Measurements from ENCODE around the gene KCTD16.

Gene KCTD16

GRCh38 chr5:144236499-144236898, 65.8 kb downstream of the KCTD16 start:
- no peaks in the 10 kb centered on the region for H3K9me3 ChIP-seq (ENCODE audit: control insufficient read depth, insufficient read depth, low read length)
- no peak for DNase-seq (ENCODE audit: low read depth, low spot score)
- H3K4me3 ChIP-seq (ENCODE audit: low read length) = no peak overlapping the region
- no peak overlapping the region for H3K27ac ChIP-seq (ENCODE audit: low read length)
- WGBS (ENCODE audit: insufficient coverage, insufficient read length) = no CpG with 5 or more reads among the region's 2 CpGs
- H3K4me1 ChIP-seq (ENCODE audit: control insufficient read depth, insufficient read depth, low read length) = no peaks in the 10 kb centered on the region
- H3K36me3 ChIP-seq (ENCODE audit: control insufficient read depth, insufficient read depth, low read length) = no peaks in the 10 kb centered on the region
- H3K27me3 ChIP-seq (ENCODE audit: control insufficient read depth, insufficient read depth, low read length) = no peaks in the 10 kb centered on the region

- no peaks in the 10 kb centered on the region for H3K9me3 ChIP-seq (ENCODE audit: control insufficient read depth, insufficient read depth, low read length)
- no peak overlapping the region for H3K27ac ChIP-seq (ENCODE audit: low read length)
- no peaks in the 10 kb centered on the region for H3K36me3 ChIP-seq (ENCODE audit: control insufficient read depth, insufficient read depth, low read length)
- no peaks in the 10 kb centered on the region for H3K4me1 ChIP-seq (ENCODE audit: control insufficient read depth, insufficient read depth, low read length)
- H3K4me3 ChIP-seq (ENCODE audit: low read length) = no peak overlapping the region
- WGBS (ENCODE audit: insufficient coverage, insufficient read length) = no CpG with 5 or more reads among the region's 2 CpGs
- no peaks in the 10 kb centered on the region for H3K27me3 ChIP-seq (ENCODE audit: control insufficient read depth, insufficient read depth, low read length)
- no peak for DNase-seq (ENCODE audit: low read depth, low spot score)
Observed at GRCh38 chr5:144237851-144238250, 67.2 kb downstream of the KCTD16 start.

- H3K27me3 ChIP-seq (ENCODE audit: control insufficient read depth, insufficient read depth, low read length) = no peaks in the 10 kb centered on the region
- no peak overlapping the region for H3K27ac ChIP-seq (ENCODE audit: low read length)
- no peaks in the 10 kb centered on the region for H3K9me3 ChIP-seq (ENCODE audit: control insufficient read depth, insufficient read depth, low read length)
- H3K4me3 ChIP-seq (ENCODE audit: low read length) = no peak overlapping the region
- no peaks in the 10 kb centered on the region for H3K36me3 ChIP-seq (ENCODE audit: control insufficient read depth, insufficient read depth, low read length)
- DNase-seq (ENCODE audit: low read depth, low spot score) = no peak
- peaks cover 4% of the 10 kb centered on the region for H3K4me1 ChIP-seq (ENCODE audit: control insufficient read depth, insufficient read depth, low read length)
Observed at GRCh38 chr5:144247131-144247530, 76.5 kb downstream of the KCTD16 start.

- H3K4me1 ChIP-seq (ENCODE audit: control insufficient read depth, insufficient read depth, low read length) = peaks cover 4% of the 10 kb centered on the region
- no peaks in the 10 kb centered on the region for H3K36me3 ChIP-seq (ENCODE audit: control insufficient read depth, insufficient read depth, low read length)
- H3K27me3 ChIP-seq (ENCODE audit: control insufficient read depth, insufficient read depth, low read length) = no peaks in the 10 kb centered on the region
- no peak for DNase-seq (ENCODE audit: low read depth, low spot score)
- no peak overlapping the region for H3K27ac ChIP-seq (ENCODE audit: low read length)
- no CpG with 5 or more reads among the region's 2 CpGs for WGBS (ENCODE audit: insufficient coverage, insufficient read length)
- no peaks in the 10 kb centered on the region for H3K9me3 ChIP-seq (ENCODE audit: control insufficient read depth, insufficient read depth, low read length)
- no peak overlapping the region for H3K4me3 ChIP-seq (ENCODE audit: low read length)
Observed at GRCh38 chr5:144248015-144248414, 77.3 kb downstream of the KCTD16 start.

GRCh38 chr5:144249755-144250464, 79.2 kb downstream of the KCTD16 start:
- Histone ChIP-seq H3K9me3 (ENCODE audit: control insufficient read depth, insufficient read depth, low read length) (no peaks in the 10 kb centered on the region), H3K27ac (ENCODE audit: low read length) (no peak overlapping the region), H3K27me3 (ENCODE audit: control insufficient read depth, insufficient read depth, low read length) (no peaks in the 10 kb centered on the region), H3K4me1 (ENCODE audit: control insufficient read depth, insufficient read depth, low read length) (peaks cover 4% of the 10 kb centered on the region), H3K4me3 (ENCODE audit: low read length) (no peak overlapping the region), H3K36me3 (ENCODE audit: control insufficient read depth, insufficient read depth, low read length) (no peaks in the 10 kb centered on the region)
- no CpG with 5 or more reads among the region's 2 CpGs for WGBS (ENCODE audit: insufficient coverage, insufficient read length)
- DNase-seq (ENCODE audit: low read depth, low spot score) = no peak

- WGBS (ENCODE audit: insufficient coverage, insufficient read length) = no CpG with 5 or more reads among the region's 2 CpGs
Observed at GRCh38 chr5:144254552-144254951, 83.9 kb downstream of the KCTD16 start.

GRCh38 chr5:144260121-144260520, 89.4 kb downstream of the KCTD16 start:
- no peak overlapping the region for H3K4me3 ChIP-seq (ENCODE audit: low read length)
- DNase-seq (ENCODE audit: low read depth, low spot score) = no peak
- no peaks in the 10 kb centered on the region for H3K27me3 ChIP-seq (ENCODE audit: control insufficient read depth, insufficient read depth, low read length)
- no CpG with 5 or more reads among the region's 2 CpGs for WGBS (ENCODE audit: insufficient coverage, insufficient read length)
- H3K27ac ChIP-seq (ENCODE audit: low read length) = no peak overlapping the region
- no peaks in the 10 kb centered on the region for H3K36me3 ChIP-seq (ENCODE audit: control insufficient read depth, insufficient read depth, low read length)
- no peaks in the 10 kb centered on the region for H3K9me3 ChIP-seq (ENCODE audit: control insufficient read depth, insufficient read depth, low read length)
- no peaks in the 10 kb centered on the region for H3K4me1 ChIP-seq (ENCODE audit: control insufficient read depth, insufficient read depth, low read length)

More at GRCh38 chr5:144254552-144254951, 83.9 kb downstream of the KCTD16 start:
- no peaks in the 10 kb centered on the region for H3K9me3 ChIP-seq (ENCODE audit: control insufficient read depth, insufficient read depth, low read length)
- H3K4me3 ChIP-seq (ENCODE audit: low read length) = no peak overlapping the region
- peaks cover 2% of the 10 kb centered on the region for H3K4me1 ChIP-seq (ENCODE audit: control insufficient read depth, insufficient read depth, low read length)
- H3K36me3 ChIP-seq (ENCODE audit: control insufficient read depth, insufficient read depth, low read length) = no peaks in the 10 kb centered on the region
- DNase-seq (ENCODE audit: low read depth, low spot score) = no peak
- no peaks in the 10 kb centered on the region for H3K27me3 ChIP-seq (ENCODE audit: control insufficient read depth, insufficient read depth, low read length)
- H3K27ac ChIP-seq (ENCODE audit: low read length) = no peak overlapping the region

GRCh38 chr5:144265643-144266247, 95.1 kb downstream of the KCTD16 start:
- H3K4me3 ChIP-seq (ENCODE audit: low read length) = no peak overlapping the region
- no peaks in the 10 kb centered on the region for H3K27me3 ChIP-seq (ENCODE audit: control insufficient read depth, insufficient read depth, low read length)
- no peak overlapping the region for H3K27ac ChIP-seq (ENCODE audit: low read length)
- peaks cover 3% of the 10 kb centered on the region; the same call in 1 of the 2 replicates for H3K4me1 ChIP-seq (ENCODE audit: control insufficient read depth, insufficient read depth, low read length)
- WGBS (ENCODE audit: insufficient coverage, insufficient read length) = no CpG with 5 or more reads among the region's 3 CpGs
- no peak for DNase-seq (ENCODE audit: low read depth, low spot score)
- H3K36me3 ChIP-seq (ENCODE audit: control insufficient read depth, insufficient read depth, low read length) = no peaks in the 10 kb centered on the region
- H3K9me3 ChIP-seq (ENCODE audit: control insufficient read depth, insufficient read depth, low read length) = no peaks in the 10 kb centered on the region

GRCh38 chr5:144267961-144268513, 97.4 kb downstream of the KCTD16 start:
- Histone ChIP-seq H3K9me3 (ENCODE audit: control insufficient read depth, insufficient read depth, low read length) (no peaks in the 10 kb centered on the region), H3K27ac (ENCODE audit: low read length) (no peak overlapping the region), H3K4me3 (ENCODE audit: low read length) (no peak overlapping the region), H3K27me3 (ENCODE audit: control insufficient read depth, insufficient read depth, low read length) (no peaks in the 10 kb centered on the region), H3K4me1 (ENCODE audit: control insufficient read depth, insufficient read depth, low read length) (peaks cover 3% of the 10 kb centered on the region; the same call in 1 of the 2 replicates), H3K36me3 (ENCODE audit: control insufficient read depth, insufficient read depth, low read length) (no peaks in the 10 kb centered on the region)
- WGBS (ENCODE audit: insufficient coverage, insufficient read length) = no CpG with 5 or more reads among the region's 4 CpGs
- no peak for DNase-seq (ENCODE audit: low read depth, low spot score)

- Histone ChIP-seq H3K4me3 (ENCODE audit: low read length) (no peak overlapping the region), H3K36me3 (ENCODE audit: control insufficient read depth, insufficient read depth, low read length) (no peaks in the 10 kb centered on the region), H3K27ac (ENCODE audit: low read length) (no peak overlapping the region), H3K4me1 (ENCODE audit: control insufficient read depth, insufficient read depth, low read length) (peaks cover 1% of the 10 kb centered on the region; the same call in 1 of the 2 replicates), H3K9me3 (ENCODE audit: control insufficient read depth, insufficient read depth, low read length) (no peaks in the 10 kb centered on the region), H3K27me3 (ENCODE audit: control insufficient read depth, insufficient read depth, low read length) (no peaks in the 10 kb centered on the region)
- no CpG with 5 or more reads among the region's 2 CpGs for WGBS (ENCODE audit: insufficient coverage, insufficient read length)
- no peak for DNase-seq (ENCODE audit: low read depth, low spot score)
Observed at GRCh38 chr5:144273232-144274027, 102.8 kb downstream of the KCTD16 start.

Data from iPS DF 6.9 (cell line).